ENCODE data around the gene PRSS56.

GRCh38 chr2:232523682-232524597 lies 3.8 kb downstream of the PRSS56 start:
- TF ChIP-seq ZNF10 (CRISPR knock-in tag; IDR thresholded peaks at IDR 0.05; ENCODE audit: borderline replicate concordance, low read depth) = no peak
- TF ChIP-seq MED8 (CRISPR knock-in tag; IDR thresholded peaks at IDR 0.05; ENCODE audit: insufficient replicate concordance) = no peak
- TF ChIP-seq HIC2 (CRISPR knock-in tag; IDR thresholded peaks at IDR 0.05; ENCODE audit: low read depth) = peak; percentile 8; the same call in 1 of the 2 replicates
- TF ChIP-seq RBM22 (optimal IDR thresholded peaks at IDR 0.05; ENCODE audit: low read length) = no peak
- TF ChIP-seq POLR2AphosphoS5 (IDR thresholded peaks at IDR 0.05; ENCODE audit: low read depth, low read length) = no peak
- TF ChIP-seq E2F1 (CRISPR knock-in tag; IDR thresholded peaks at IDR 0.05) = no peak
- no peak for TF ChIP-seq JUN (CRISPR knock-in tag; IDR thresholded peaks at IDR 0.05)
- TF ChIP-seq ZNF792 (CRISPR knock-in tag; IDR thresholded peaks at IDR 0.05) = no peak
- TF ChIP-seq ZNF24 (IDR thresholded peaks at IDR 0.05) = no peak
- TF ChIP-seq BHLHE40 (IDR thresholded peaks at IDR 0.05; ENCODE audit: low read length) = no peak

Data from HepG2 (cell line).